SK-N-SH treated with all-trans-retinoic acid at 6 μM for 48 hours (cell line): ENCODE results near the gene EIF2D.

Experiments used
- ATAC-seq: fragments of 200-7000 bp; cut with Tn5 transposase; 3 replicates; pipeline ENCODE4 v1.9.1; 2020; ENCODE audit warnings: mild to moderate bottlenecking, moderate library complexity
- ARNTL ChIP-seq: fragments of 450-650 bp; formaldehyde crosslinking; IDR thresholded peaks from 2 replicates; pipeline ENCODE4 v1.5.0; 2020; ENCODE audit warnings: low read depth, mild to moderate bottlenecking, moderate library complexity, borderline replicate concordance
- BACH2 ChIP-seq: fragments of 250-450 bp; sonication (Bioruptor Pico); IDR thresholded peaks from 2 replicates; pipeline ENCODE4 v1.9.0; 2021; ENCODE audit warnings: mild to moderate bottlenecking, borderline replicate concordance
- CSDC2 ChIP-seq: fragments of 250-450 bp; sonication (Bioruptor Pico); IDR thresholded peaks from 2 replicates; pipeline ENCODE4 v1.5.0; 2020; ENCODE audit warnings: mild to moderate bottlenecking, moderate library complexity
- ESRRG ChIP-seq: fragments of 250-450 bp; sonication (Bioruptor Pico); IDR thresholded peaks from 2 replicates; pipeline ENCODE4 v1.6.1; 2021; ENCODE audit warnings: mild to moderate bottlenecking
- GLIS3 ChIP-seq: fragments of 250-450 bp; sonication (Bioruptor Pico); IDR thresholded peaks from 2 replicates; pipeline ENCODE4 v1.5.0; 2020; ENCODE audit warnings: mild to moderate bottlenecking, moderate library complexity
- ISL1 ChIP-seq: fragments of 250-450 bp; sonication (Bioruptor Pico); IDR thresholded peaks from 2 replicates; pipeline ENCODE4 v2.1.2; 2022; ENCODE audit warnings: mild to moderate bottlenecking, moderate library complexity
- OSR1 ChIP-seq: fragments of 250-450 bp; sonication (Bioruptor Pico); IDR thresholded peaks from 2 replicates; pipeline ENCODE4 v1.8.0; 2022; ENCODE audit warnings: moderate library complexity, mild to moderate bottlenecking, inconsistent platforms
- PPARA ChIP-seq: fragments of 250-450 bp; sonication (Bioruptor Pico); IDR thresholded peaks from 2 replicates; pipeline ENCODE4 v1.5.0; 2020; ENCODE audit warnings: mild to moderate bottlenecking, borderline replicate concordance
- RARB ChIP-seq: fragments of 250-450 bp; sonication (Bioruptor Pico); IDR thresholded peaks from 2 replicates; pipeline ENCODE4 v1.8.0; 2021; ENCODE audit warnings: mild to moderate bottlenecking, moderate library complexity
- SNAI2 ChIP-seq: fragments of 250-450 bp; sonication (Bioruptor Pico); IDR thresholded peaks from 2 replicates; pipeline ENCODE4 v1.5.0; 2020; ENCODE audit warnings: mild to moderate bottlenecking, moderate library complexity
- TCF4 ChIP-seq: fragments of 250-450 bp; sonication (Bioruptor Pico); IDR thresholded peaks from 2 replicates; pipeline ENCODE4 v1.8.0; 2021; ENCODE audit warnings: mild to moderate bottlenecking, moderate library complexity, borderline replicate concordance
- ZC3H10 ChIP-seq: fragments of 250-450 bp; sonication (Bioruptor Pico); IDR thresholded peaks from 2 replicates; pipeline ENCODE4 v1.5.1; 2021; ENCODE audit warnings: mild to moderate bottlenecking, moderate library complexity
- ZFP3 ChIP-seq: fragments of 250-450 bp; sonication (Bioruptor Pico); IDR thresholded peaks from 2 replicates; pipeline ENCODE4 v1.5.0; 2020; ENCODE audit warnings: mild to moderate bottlenecking, moderate library complexity
- ZFP30 ChIP-seq: fragments of 450-650 bp; formaldehyde crosslinking; IDR thresholded peaks from 2 replicates; pipeline ENCODE4 v1.5.0; 2022; ENCODE audit warnings: mild to moderate bottlenecking, moderate library complexity
- ZNF565 ChIP-seq: fragments of 450-650 bp; formaldehyde crosslinking; conservative IDR thresholded peaks from 2 replicates; pipeline ENCODE4 v1.5.0; 2020; ENCODE audit warnings: low read depth, mild to moderate bottlenecking, moderate library complexity
- ZNF70 ChIP-seq: fragments of 450-650 bp; formaldehyde crosslinking; IDR thresholded peaks from 2 replicates; pipeline ENCODE4 v1.5.0; 2020; ENCODE audit warnings: mild to moderate bottlenecking, moderate library complexity
- ZNF8 ChIP-seq: fragments of 450-650 bp; formaldehyde crosslinking; IDR thresholded peaks from 2 replicates; pipeline ENCODE4 v1.5.0; 2020; ENCODE audit warnings: mild to moderate bottlenecking, moderate library complexity
- TF ChIP-seq, protein P1 (sequence below): fragments of 250-450 bp; sonication (Bioruptor Pico); IDR thresholded peaks from 2 replicates; pipeline ENCODE4 v1.5.0; 2020; ENCODE audit warnings: mild to moderate bottlenecking, moderate library complexity
- TF ChIP-seq, protein P2 (sequence below): fragments of 250-450 bp; sonication (Bioruptor Pico); IDR thresholded peaks from 2 replicates; pipeline ENCODE4 v1.8.0; 2021; ENCODE audit warnings: low read depth, mild to moderate bottlenecking, moderate library complexity, borderline replicate concordance
- TF ChIP-seq, protein P3 (sequence below): fragments of 250-450 bp; sonication (Bioruptor Pico); IDR thresholded peaks from 2 replicates; pipeline ENCODE4 v1.5.1; 2020; ENCODE audit warnings: low read depth, mild to moderate bottlenecking, moderate library complexity
- TF ChIP-seq, protein P4 (sequence below): fragments of 250-450 bp; sonication (Bioruptor Pico); IDR thresholded peaks from 2 replicates; pipeline ENCODE4 v1.8.0; 2020; ENCODE audit warnings: mild to moderate bottlenecking, moderate library complexity, borderline replicate concordance

EIF2D gene

DNA sequence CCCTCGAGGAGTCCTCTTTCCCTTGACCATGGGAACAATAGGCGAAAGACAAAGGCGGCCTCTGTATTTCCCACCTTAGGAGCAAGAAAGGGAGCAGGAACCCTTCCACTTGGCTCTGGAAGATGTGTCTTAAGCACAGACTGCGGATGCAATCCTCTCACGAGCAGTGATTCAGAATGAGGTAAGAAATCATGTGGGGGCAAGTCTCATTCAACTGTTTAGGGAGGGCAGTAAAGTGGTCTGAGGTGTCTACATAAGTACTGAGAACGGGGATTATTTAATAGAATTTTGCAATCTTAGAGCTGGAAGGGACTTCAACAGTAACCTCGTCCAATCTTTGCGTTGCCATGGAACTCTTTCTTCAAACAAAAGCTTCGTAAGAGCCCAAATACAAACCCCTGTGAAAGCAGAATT lies 21.4 kb upstream of the EIF2D start:
- no peak for TF ChIP-seq ZNF565 (CRISPR knock-in tag)
- TF ChIP-seq PPARA (CRISPR knock-in tag) = no peak
- no peak for TF ChIP-seq ZNF8
- TF ChIP-seq ESRRG = no peak
- TF ChIP-seq, protein P1, sequence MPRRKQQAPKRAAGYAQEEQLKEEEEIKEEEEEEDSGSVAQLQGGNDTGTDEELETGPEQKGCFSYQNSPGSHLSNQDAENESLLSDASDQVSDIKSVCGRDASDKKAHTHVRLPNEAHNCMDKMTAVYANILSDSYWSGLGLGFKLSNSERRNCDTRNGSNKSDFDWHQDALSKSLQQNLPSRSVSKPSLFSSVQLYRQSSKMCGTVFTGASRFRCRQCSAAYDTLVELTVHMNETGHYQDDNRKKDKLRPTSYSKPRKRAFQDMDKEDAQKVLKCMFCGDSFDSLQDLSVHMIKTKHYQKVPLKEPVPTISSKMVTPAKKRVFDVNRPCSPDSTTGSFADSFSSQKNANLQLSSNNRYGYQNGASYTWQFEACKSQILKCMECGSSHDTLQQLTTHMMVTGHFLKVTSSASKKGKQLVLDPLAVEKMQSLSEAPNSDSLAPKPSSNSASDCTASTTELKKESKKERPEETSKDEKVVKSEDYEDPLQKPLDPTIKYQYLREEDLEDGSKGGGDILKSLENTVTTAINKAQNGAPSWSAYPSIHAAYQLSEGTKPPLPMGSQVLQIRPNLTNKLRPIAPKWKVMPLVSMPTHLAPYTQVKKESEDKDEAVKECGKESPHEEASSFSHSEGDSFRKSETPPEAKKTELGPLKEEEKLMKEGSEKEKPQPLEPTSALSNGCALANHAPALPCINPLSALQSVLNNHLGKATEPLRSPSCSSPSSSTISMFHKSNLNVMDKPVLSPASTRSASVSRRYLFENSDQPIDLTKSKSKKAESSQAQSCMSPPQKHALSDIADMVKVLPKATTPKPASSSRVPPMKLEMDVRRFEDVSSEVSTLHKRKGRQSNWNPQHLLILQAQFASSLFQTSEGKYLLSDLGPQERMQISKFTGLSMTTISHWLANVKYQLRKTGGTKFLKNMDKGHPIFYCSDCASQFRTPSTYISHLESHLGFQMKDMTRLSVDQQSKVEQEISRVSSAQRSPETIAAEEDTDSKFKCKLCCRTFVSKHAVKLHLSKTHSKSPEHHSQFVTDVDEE (CRISPR knock-in tag) = no peak
- no peak for TF ChIP-seq ARNTL (CRISPR knock-in tag)
- TF ChIP-seq BACH2 = no peak
- TF ChIP-seq TCF4 = no peak
- TF ChIP-seq, protein P2, sequence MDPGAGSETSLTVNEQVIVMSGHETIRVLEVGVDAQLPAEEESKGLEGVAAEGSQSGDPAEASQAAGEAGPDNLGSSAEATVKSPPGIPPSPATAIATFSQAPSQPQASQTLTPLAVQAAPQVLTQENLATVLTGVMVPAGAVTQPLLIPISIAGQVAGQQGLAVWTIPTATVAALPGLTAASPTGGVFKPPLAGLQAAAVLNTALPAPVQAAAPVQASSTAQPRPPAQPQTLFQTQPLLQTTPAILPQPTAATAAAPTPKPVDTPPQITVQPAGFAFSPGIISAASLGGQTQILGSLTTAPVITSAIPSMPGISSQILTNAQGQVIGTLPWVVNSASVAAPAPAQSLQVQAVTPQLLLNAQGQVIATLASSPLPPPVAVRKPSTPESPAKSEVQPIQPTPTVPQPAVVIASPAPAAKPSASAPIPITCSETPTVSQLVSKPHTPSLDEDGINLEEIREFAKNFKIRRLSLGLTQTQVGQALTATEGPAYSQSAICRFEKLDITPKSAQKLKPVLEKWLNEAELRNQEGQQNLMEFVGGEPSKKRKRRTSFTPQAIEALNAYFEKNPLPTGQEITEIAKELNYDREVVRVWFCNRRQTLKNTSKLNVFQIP (CRISPR knock-in tag) = no peak
- TF ChIP-seq ZFP3 (CRISPR knock-in tag) = no peak
- TF ChIP-seq ZFP30 (CRISPR knock-in tag) = no peak
- ATAC-seq = no peak

DNA sequence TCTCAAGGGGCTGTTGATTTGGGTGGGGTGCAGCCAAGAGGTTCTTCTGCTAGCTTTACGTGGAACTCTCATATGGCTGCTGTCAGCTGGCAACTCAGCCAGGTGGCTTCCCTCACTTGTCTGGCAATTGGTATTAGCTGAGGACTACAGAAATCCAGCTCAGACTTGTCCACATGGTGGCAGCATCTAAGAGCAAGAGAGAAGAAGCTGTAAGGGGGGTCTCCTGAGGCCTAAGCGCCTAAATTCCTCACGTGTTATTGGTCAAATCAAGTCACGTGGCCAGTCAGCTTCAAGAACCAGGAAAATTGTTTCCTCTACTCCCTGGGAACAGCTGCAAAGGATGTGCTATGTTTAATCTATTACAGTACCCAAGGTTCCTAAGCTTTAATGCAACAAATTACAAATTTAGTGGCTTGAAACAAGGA lies 18.8 kb upstream of the EIF2D start:
- TF ChIP-seq ZNF70 (CRISPR knock-in tag) = no peak
- TF ChIP-seq GLIS3 (CRISPR knock-in tag) = no peak
- TF ChIP-seq, protein P3, sequence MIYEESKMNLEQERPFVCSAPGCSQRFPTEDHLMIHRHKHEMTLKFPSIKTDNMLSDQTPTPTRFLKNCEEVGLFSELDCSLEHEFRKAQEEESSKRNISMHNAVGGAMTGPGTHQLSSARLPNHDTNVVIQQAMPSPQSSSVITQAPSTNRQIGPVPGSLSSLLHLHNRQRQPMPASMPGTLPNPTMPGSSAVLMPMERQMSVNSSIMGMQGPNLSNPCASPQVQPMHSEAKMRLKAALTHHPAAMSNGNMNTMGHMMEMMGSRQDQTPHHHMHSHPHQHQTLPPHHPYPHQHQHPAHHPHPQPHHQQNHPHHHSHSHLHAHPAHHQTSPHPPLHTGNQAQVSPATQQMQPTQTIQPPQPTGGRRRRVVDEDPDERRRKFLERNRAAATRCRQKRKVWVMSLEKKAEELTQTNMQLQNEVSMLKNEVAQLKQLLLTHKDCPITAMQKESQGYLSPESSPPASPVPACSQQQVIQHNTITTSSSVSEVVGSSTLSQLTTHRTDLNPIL (CRISPR knock-in tag) = no peak
- TF ChIP-seq, protein P2 (CRISPR knock-in tag) = no peak
- TF ChIP-seq, protein P1 (CRISPR knock-in tag) = no peak
- no peak for TF ChIP-seq ISL1 (CRISPR knock-in tag)
- no peak for TF ChIP-seq ARNTL (CRISPR knock-in tag)
- TF ChIP-seq CSDC2 (CRISPR knock-in tag) = no peak
- no peak for TF ChIP-seq ZFP3 (CRISPR knock-in tag)
- ATAC-seq = peak; percentile 23; the same call in 2 of the 3 replicates

DNA sequence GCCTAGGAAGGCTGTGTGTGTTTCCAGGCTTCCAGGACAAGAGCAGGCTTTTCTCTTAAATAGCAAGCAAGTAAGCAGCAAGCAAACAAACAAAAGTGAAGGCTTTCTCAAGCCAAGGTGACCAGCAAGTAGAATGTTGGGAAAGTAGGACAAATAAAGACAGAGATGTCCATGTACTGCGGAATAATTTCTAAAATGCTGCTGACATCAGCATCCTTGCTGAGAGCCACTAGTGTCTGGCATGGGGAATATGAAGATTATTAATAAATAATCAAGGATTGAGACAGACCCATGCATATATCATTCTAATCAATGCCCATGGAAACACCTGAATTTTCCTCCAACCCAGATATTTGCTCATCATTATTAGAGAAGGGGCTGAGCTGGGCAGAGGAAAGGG lies 16.7 kb upstream of the EIF2D start:
- no peak for ATAC-seq
- TF ChIP-seq, protein P3 (CRISPR knock-in tag) = no peak
- TF ChIP-seq, protein P4, sequence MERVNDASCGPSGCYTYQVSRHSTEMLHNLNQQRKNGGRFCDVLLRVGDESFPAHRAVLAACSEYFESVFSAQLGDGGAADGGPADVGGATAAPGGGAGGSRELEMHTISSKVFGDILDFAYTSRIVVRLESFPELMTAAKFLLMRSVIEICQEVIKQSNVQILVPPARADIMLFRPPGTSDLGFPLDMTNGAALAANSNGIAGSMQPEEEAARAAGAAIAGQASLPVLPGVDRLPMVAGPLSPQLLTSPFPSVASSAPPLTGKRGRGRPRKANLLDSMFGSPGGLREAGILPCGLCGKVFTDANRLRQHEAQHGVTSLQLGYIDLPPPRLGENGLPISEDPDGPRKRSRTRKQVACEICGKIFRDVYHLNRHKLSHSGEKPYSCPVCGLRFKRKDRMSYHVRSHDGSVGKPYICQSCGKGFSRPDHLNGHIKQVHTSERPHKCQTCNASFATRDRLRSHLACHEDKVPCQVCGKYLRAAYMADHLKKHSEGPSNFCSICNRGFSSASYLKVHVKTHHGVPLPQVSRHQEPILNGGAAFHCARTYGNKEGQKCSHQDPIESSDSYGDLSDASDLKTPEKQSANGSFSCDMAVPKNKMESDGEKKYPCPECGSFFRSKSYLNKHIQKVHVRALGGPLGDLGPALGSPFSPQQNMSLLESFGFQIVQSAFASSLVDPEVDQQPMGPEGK (CRISPR knock-in tag) = no peak
- TF ChIP-seq ZC3H10 (CRISPR knock-in tag) = no peak
- TF ChIP-seq ZNF8 = no peak
- no peak for TF ChIP-seq SNAI2
- no peak for TF ChIP-seq BACH2
- no peak for TF ChIP-seq OSR1
- no peak for TF ChIP-seq RARB (CRISPR knock-in tag)
- no peak for TF ChIP-seq TCF4
- TF ChIP-seq ISL1 (CRISPR knock-in tag) = no peak
- TF ChIP-seq GLIS3 (CRISPR knock-in tag) = no peak
- no peak for TF ChIP-seq PPARA (CRISPR knock-in tag)
- no peak for TF ChIP-seq ZFP30 (CRISPR knock-in tag)
- no peak for TF ChIP-seq ZNF565 (CRISPR knock-in tag)
- TF ChIP-seq, protein P2 (CRISPR knock-in tag) = no peak
